ENCODE data around the gene LPIN2.

DNA sequence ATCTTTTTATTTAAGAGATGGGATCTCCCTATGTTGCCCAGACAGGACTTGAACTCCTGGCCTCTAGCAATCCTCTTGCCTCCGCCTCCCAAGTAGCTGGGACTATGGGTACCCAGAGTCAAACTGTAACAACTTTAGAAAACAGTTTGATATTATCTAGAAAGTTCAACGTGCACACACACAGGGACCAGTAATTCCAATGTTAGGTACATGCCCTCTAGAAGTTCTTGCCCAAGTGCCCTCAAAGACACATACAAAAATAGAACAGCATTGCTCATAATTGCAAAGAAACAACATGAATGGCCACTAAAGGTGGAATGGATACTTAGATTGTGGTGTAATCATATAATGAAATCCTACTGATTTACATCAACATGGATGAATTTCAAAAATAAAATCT lies 12.6 kb upstream of the LPIN2 start:
- TF ChIP-seq, protein P1, sequence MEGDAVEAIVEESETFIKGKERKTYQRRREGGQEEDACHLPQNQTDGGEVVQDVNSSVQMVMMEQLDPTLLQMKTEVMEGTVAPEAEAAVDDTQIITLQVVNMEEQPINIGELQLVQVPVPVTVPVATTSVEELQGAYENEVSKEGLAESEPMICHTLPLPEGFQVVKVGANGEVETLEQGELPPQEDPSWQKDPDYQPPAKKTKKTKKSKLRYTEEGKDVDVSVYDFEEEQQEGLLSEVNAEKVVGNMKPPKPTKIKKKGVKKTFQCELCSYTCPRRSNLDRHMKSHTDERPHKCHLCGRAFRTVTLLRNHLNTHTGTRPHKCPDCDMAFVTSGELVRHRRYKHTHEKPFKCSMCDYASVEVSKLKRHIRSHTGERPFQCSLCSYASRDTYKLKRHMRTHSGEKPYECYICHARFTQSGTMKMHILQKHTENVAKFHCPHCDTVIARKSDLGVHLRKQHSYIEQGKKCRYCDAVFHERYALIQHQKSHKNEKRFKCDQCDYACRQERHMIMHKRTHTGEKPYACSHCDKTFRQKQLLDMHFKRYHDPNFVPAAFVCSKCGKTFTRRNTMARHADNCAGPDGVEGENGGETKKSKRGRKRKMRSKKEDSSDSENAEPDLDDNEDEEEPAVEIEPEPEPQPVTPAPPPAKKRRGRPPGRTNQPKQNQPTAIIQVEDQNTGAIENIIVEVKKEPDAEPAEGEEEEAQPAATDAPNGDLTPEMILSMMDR (IDR thresholded peaks at IDR 0.05), result no peak
- no peak for TF ChIP-seq POLR2A (IDR thresholded peaks at IDR 0.05)

All from thyroid gland (tissue), 4 donors.